Measurements from ENCODE around the gene IL3RA.

IL3RA gene

DNA sequence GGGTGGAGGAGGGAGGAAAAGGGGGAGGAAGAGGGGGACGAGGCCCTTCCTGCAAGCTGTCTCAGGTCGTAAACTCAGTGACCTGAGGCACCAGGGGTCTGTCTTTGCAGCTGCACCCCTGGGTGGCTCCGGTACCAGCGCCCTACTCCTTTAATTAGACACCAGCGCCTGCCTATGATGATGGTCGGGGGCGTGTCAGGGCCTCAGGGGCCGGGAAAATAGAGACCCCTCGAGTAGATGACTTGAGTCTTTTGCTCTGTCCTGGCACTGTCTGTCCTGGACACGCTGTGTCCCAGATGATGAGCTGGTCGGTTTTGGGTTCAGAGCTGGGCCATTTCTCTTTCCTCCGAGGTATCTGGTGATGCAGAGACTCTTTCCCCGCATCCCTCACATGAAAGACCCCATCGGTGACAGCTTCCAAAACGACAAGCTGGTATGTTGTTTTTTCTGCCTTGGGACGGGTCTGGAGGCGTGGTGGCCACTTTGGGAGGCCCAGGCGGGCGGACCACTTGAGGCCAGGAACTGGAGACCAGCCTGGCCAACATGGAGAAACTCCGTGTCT, 44.2 kb downstream of the IL3RA start:
- peaks cover 39% of the 10 kb centered on the region for H3F3A ChIP-seq (ENCODE audit: control insufficient read depth, insufficient read depth)
- TF ChIP-seq EZH2phosphoT487 (IDR thresholded peaks at IDR 0.05; ENCODE audit: borderline replicate concordance, low read length) = no peak
- TF ChIP-seq, protein P1, sequence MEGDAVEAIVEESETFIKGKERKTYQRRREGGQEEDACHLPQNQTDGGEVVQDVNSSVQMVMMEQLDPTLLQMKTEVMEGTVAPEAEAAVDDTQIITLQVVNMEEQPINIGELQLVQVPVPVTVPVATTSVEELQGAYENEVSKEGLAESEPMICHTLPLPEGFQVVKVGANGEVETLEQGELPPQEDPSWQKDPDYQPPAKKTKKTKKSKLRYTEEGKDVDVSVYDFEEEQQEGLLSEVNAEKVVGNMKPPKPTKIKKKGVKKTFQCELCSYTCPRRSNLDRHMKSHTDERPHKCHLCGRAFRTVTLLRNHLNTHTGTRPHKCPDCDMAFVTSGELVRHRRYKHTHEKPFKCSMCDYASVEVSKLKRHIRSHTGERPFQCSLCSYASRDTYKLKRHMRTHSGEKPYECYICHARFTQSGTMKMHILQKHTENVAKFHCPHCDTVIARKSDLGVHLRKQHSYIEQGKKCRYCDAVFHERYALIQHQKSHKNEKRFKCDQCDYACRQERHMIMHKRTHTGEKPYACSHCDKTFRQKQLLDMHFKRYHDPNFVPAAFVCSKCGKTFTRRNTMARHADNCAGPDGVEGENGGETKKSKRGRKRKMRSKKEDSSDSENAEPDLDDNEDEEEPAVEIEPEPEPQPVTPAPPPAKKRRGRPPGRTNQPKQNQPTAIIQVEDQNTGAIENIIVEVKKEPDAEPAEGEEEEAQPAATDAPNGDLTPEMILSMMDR (IDR thresholded peaks at IDR 0.05; ENCODE audit: low read depth, low read length, poor library complexity, severe bottlenecking) = no peak
- H3K27ac ChIP-seq (ENCODE audit: low read depth, low read length) = no peak overlapping the region
- no peak overlapping the region for H3K4me3 ChIP-seq (ENCODE audit: low read length)
- no peaks in the 10 kb centered on the region for H3K27me3 ChIP-seq (ENCODE audit: control insufficient read depth, low read length)
- H3K79me2 ChIP-seq (ENCODE audit: control insufficient read depth, low read length) = no peaks in the 10 kb centered on the region
- peaks cover 21% of the 10 kb centered on the region for H3K36me3 ChIP-seq (ENCODE audit: control insufficient read depth, low read length)
- H3K4me2 ChIP-seq (ENCODE audit: low read length) = no peak overlapping the region
- H3K9me3 ChIP-seq (ENCODE audit: control insufficient read depth, insufficient read depth, low read length) = no peaks in the 10 kb centered on the region
- peaks cover under 1% of the 10 kb centered on the region; the same call in 1 of the 2 replicates for H4K20me1 ChIP-seq (ENCODE audit: control insufficient read depth, insufficient read depth, low read depth, low read length)
- H3K4me1 ChIP-seq (ENCODE audit: control insufficient read depth, low read length) = peaks cover 6% of the 10 kb centered on the region
- H3K9me2 ChIP-seq (replicated peaks; ENCODE audit: control insufficient read depth, low read length) = no peaks in the 10 kb centered on the region

DNA sequence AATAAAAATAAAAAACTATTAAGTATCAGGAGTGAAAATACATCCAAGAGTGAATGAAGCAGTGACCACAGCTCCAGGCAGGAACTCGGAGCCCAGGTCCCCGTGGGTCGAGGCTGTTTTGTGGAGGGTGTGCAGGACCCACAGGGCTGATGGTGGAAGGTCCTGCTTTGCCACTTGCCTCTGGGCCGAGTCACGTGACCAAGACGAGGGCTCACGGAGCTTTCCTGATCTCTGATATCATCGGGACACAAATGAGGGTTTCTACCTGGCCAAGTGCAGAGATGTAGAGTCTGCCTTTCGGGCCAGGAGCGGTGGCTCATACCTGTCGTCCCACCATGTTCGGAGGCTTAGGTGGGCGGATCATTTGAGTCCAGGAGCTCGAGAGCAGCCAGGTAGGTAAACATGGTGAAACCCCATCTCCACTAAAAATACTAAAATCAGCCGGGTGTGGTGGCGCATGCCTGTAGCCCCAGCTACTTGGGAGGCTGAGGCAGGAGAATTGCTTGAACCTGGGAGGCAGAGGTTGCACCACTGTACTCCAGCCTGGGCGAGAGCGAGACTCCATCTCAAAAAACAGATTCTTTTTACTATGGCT, 48.2 kb downstream of the IL3RA start:
- H3K9me3 ChIP-seq (ENCODE audit: control insufficient read depth, insufficient read depth, low read length) = no peaks in the 10 kb centered on the region
- peaks cover 23% of the 10 kb centered on the region for H4K20me1 ChIP-seq (ENCODE audit: control insufficient read depth, insufficient read depth, low read depth, low read length)
- H3K27ac ChIP-seq (ENCODE audit: low read depth, low read length) = no peak overlapping the region
- TF ChIP-seq, protein P1 (IDR thresholded peaks at IDR 0.05; ENCODE audit: low read depth, low read length, poor library complexity, severe bottlenecking) = no peak
- peaks cover 27% of the 10 kb centered on the region for H3K79me2 ChIP-seq (ENCODE audit: control insufficient read depth, low read length)
- H3K4me1 ChIP-seq (ENCODE audit: control insufficient read depth, low read length) = peaks cover 10% of the 10 kb centered on the region
- no peak overlapping the region for H3K4me2 ChIP-seq (ENCODE audit: low read length)
- H3K27me3 ChIP-seq (ENCODE audit: control insufficient read depth, low read length) = no peaks in the 10 kb centered on the region
- no peak overlapping the region for H3K4me3 ChIP-seq (ENCODE audit: low read length)
- H3K9me2 ChIP-seq (replicated peaks; ENCODE audit: control insufficient read depth, low read length) = no peaks in the 10 kb centered on the region
- H3K36me3 ChIP-seq (ENCODE audit: control insufficient read depth, low read length) = peaks cover 61% of the 10 kb centered on the region
- peaks cover 64% of the 10 kb centered on the region for H3F3A ChIP-seq (ENCODE audit: control insufficient read depth, insufficient read depth)

GRCh38 chrX:1385253-1386223, 49.0 kb downstream of the IL3RA start:
- Histone ChIP-seq H3F3A (ENCODE audit: control insufficient read depth, insufficient read depth) (peaks cover 71% of the 10 kb centered on the region), H3K36me3 (ENCODE audit: control insufficient read depth, low read length) (peaks cover 69% of the 10 kb centered on the region), H3K79me2 (ENCODE audit: control insufficient read depth, low read length) (peaks cover 34% of the 10 kb centered on the region), H3K9me2 (replicated peaks; ENCODE audit: control insufficient read depth, low read length) (no peaks in the 10 kb centered on the region), H3K27me3 (ENCODE audit: control insufficient read depth, low read length) (no peaks in the 10 kb centered on the region), H4K20me1 (ENCODE audit: control insufficient read depth, insufficient read depth, low read depth, low read length) (peaks cover 31% of the 10 kb centered on the region), H3K9me3 (ENCODE audit: control insufficient read depth, insufficient read depth, low read length) (no peaks in the 10 kb centered on the region), H3K4me2 (ENCODE audit: low read length) (no peak overlapping the region), H3K4me1 (ENCODE audit: control insufficient read depth, low read length) (peaks cover 18% of the 10 kb centered on the region), H3K4me3 (ENCODE audit: low read length) (no peak overlapping the region), H3K27ac (ENCODE audit: low read depth, low read length) (no peak overlapping the region)
- TF ChIP-seq EZH2phosphoT487 (IDR thresholded peaks at IDR 0.05; ENCODE audit: borderline replicate concordance, low read length) = no peak
- TF ChIP-seq, protein P1 (IDR thresholded peaks at IDR 0.05; ENCODE audit: low read depth, low read length, poor library complexity, severe bottlenecking) = no peak
